HG02642 (cell line): ENCODE results near the gene MACROD2.

Experiments
- ATAC-seq: cut with Tn5 transposase; IDR thresholded peaks from one replicate; pipeline ENCODE4 v1.9.1; 2021; ENCODE audit warnings: mild to moderate bottlenecking; ENCODE audit not compliant: unreplicated experiment, poor library complexity

The MACROD2 gene

GRCh38 chr20:14865731-14866130 lies 870.4 kb downstream of the MACROD2 start:
- no peak for ATAC-seq

- no peak for ATAC-seq
Observed at GRCh38 chr20:14866841-14867514, 871.7 kb downstream of the MACROD2 start.

GRCh38 chr20:14877301-14878028 lies 882.1 kb downstream of the MACROD2 start:
- no peak for ATAC-seq

- ATAC-seq = no peak
Observed at GRCh38 chr20:14878676-14879019, 883.3 kb downstream of the MACROD2 start.

- no peak for ATAC-seq
Observed at GRCh38 chr20:14879020-14879697, 883.8 kb downstream of the MACROD2 start.

GRCh38 chr20:14879839-14880238 lies 884.5 kb downstream of the MACROD2 start:
- no peak for ATAC-seq

- no peak for ATAC-seq
Observed at GRCh38 chr20:14881518-14881917, 886.2 kb downstream of the MACROD2 start.

GRCh38 chr20:14882157-14882556 lies 886.8 kb downstream of the MACROD2 start:
- ATAC-seq = no peak

GRCh38 chr20:14882846-14883245 lies 887.5 kb downstream of the MACROD2 start:
- ATAC-seq = no peak

GRCh38 chr20:14883324-14883723 lies 888.0 kb downstream of the MACROD2 start:
- no peak for ATAC-seq

GRCh38 chr20:14885661-14886060 lies 890.3 kb downstream of the MACROD2 start:
- ATAC-seq = no peak

- ATAC-seq = no peak
Observed at GRCh38 chr20:14888134-14888533, 892.8 kb downstream of the MACROD2 start.

- no peak for ATAC-seq
Observed at GRCh38 chr20:14889496-14890255, 894.4 kb downstream of the MACROD2 start.

GRCh38 chr20:14890713-14891112 lies 895.4 kb downstream of the MACROD2 start:
- ATAC-seq = no peak

- ATAC-seq = no peak
Observed at GRCh38 chr20:14892782-14893181, 897.5 kb downstream of the MACROD2 start.

- no peak for ATAC-seq
Observed at GRCh38 chr20:14896569-14896968, 901.3 kb downstream of the MACROD2 start.

GRCh38 chr20:14897608-14898007 lies 902.3 kb downstream of the MACROD2 start:
- ATAC-seq = no peak

- peak; percentile 96 for ATAC-seq
Observed at GRCh38 chr20:14902432-14903089, 907.2 kb downstream of the MACROD2 start.

GRCh38 chr20:14906908-14907434 lies 911.7 kb downstream of the MACROD2 start:
- ATAC-seq = no peak

GRCh38 chr20:14910126-14910525 lies 914.8 kb downstream of the MACROD2 start:
- ATAC-seq = no peak
